Measurements from ENCODE around the gene AZGP1. TPM values are rescaled to one million over a fixed set of nuclear protein-coding genes. Genes with fewer than 3 reads are reported as not detected.
A peak's percentile ranks its signal among the peaks of the same experiment; 100 is the strongest.
"Not testable (repeated sequence)": the region's sequence is repeated elsewhere in the genome, so short reads cannot be mapped to it uniquely, and the experiment has no call there.

Gene AZGP1
- total and polyA plus RNA-seq, 5 donors = 10.7 to 28.8 (median 17.0) TPM

GRCh38 chr7:99979814-99980225 is 4.0 kb upstream of the AZGP1 start:
- H3K9me3 ChIP-seq (ENCODE audit: control insufficient read depth, low read length); intact Hi-C loops (cut with DNase I); H3K4me1 ChIP-seq (ENCODE audit: control insufficient read depth, insufficient read depth, low read length); H3K27ac ChIP-seq (ENCODE audit: low read length); H3K27me3 ChIP-seq (ENCODE audit: control insufficient read depth, insufficient read depth); H3K4me3 ChIP-seq (ENCODE audit: low read length): not testable (repeated sequence)
- ATAC-seq (peak; percentile 58 to 75), DNase-seq (peak; percentile 51 to 88 (median 75))
- 13% methylated on average over 10 of the region's 10 CpGs for WGBS

GRCh38 chr7:99976626-99977025 is 795 bp upstream of the AZGP1 start:
- 83% methylated on average over 13 of the region's 13 CpGs for WGBS
- no peaks in the 10 kb centered on the region for H3K4me1 ChIP-seq (ENCODE audit: control insufficient read depth, insufficient read depth, low read length)
- H3K9me3 ChIP-seq (ENCODE audit: control insufficient read depth, low read length) = no peaks in the 10 kb centered on the region
- intact Hi-C loops (cut with DNase I) = no loop called here
- no peak overlapping the region for H3K4me3 ChIP-seq (ENCODE audit: low read length)
- ATAC-seq (no peak), DNase-seq (no peak)
- no peak overlapping the region for H3K27ac ChIP-seq (ENCODE audit: low read length)
- no peaks in the 10 kb centered on the region for H3K27me3 ChIP-seq (ENCODE audit: control insufficient read depth, insufficient read depth)

GRCh38 chr7:99974681-99975080 is 1.1 kb downstream of the AZGP1 start:
- ATAC-seq (no peak), DNase-seq (no peak)
- Histone ChIP-seq H3K27me3 (ENCODE audit: control insufficient read depth, insufficient read depth) (no peaks in the 10 kb centered on the region), H3K27ac (ENCODE audit: low read length) (no peak overlapping the region), H3K9me3 (ENCODE audit: control insufficient read depth, low read length) (no peaks in the 10 kb centered on the region), H3K4me1 (ENCODE audit: control insufficient read depth, insufficient read depth, low read length) (no peaks in the 10 kb centered on the region), H3K4me3 (ENCODE audit: low read length) (no peak overlapping the region)
- 47% methylated on average over 1 of the region's 1 CpG for WGBS
- intact Hi-C loops (cut with DNase I) = no loop called here

GRCh38 chr7:99973817-99974216 is 2.0 kb downstream of the AZGP1 start:
- H3K27me3 ChIP-seq (ENCODE audit: control insufficient read depth, insufficient read depth); DNase-seq; H3K4me1 ChIP-seq (ENCODE audit: control insufficient read depth, insufficient read depth, low read length); H3K4me3 ChIP-seq (ENCODE audit: low read length); intact Hi-C loops (cut with DNase I); ATAC-seq; H3K9me3 ChIP-seq (ENCODE audit: control insufficient read depth, low read length); H3K27ac ChIP-seq (ENCODE audit: low read length): not testable (repeated sequence)
- WGBS = 78% methylated on average over 7 of the region's 7 CpGs

- no peak for ATAC-seq
- Histone ChIP-seq H3K27ac (ENCODE audit: low read length) (no peak overlapping the region), H3K9me3 (ENCODE audit: control insufficient read depth, low read length) (no peaks in the 10 kb centered on the region), H3K4me1 (ENCODE audit: control insufficient read depth, insufficient read depth, low read length) (no peaks in the 10 kb centered on the region), H3K4me3 (ENCODE audit: low read length) (no peak overlapping the region), H3K27me3 (ENCODE audit: control insufficient read depth, insufficient read depth) (no peaks in the 10 kb centered on the region)
- 72% methylated on average over 4 of the region's 4 CpGs for WGBS
- intact Hi-C loops (cut with DNase I) = no loop called here
- DNase-seq = no peak
These were observed 4.6 kb downstream of the AZGP1 start for GRCh38 chr7:99971242-99971641.

- H3K27ac ChIP-seq (ENCODE audit: low read length); DNase-seq; H3K4me1 ChIP-seq (ENCODE audit: control insufficient read depth, insufficient read depth, low read length); H3K4me3 ChIP-seq (ENCODE audit: low read length); H3K27me3 ChIP-seq (ENCODE audit: control insufficient read depth, insufficient read depth); H3K9me3 ChIP-seq (ENCODE audit: control insufficient read depth, low read length); intact Hi-C loops (cut with DNase I); ATAC-seq: not testable (repeated sequence)
- 17% methylated on average over 1 of the region's 1 CpG for WGBS
These were observed 6.0 kb downstream of the AZGP1 start for GRCh38 chr7:99969813-99970212.

- no peak for ATAC-seq
- Histone ChIP-seq H3K9me3 (ENCODE audit: control insufficient read depth, low read length) (no peaks in the 10 kb centered on the region), H3K4me1 (ENCODE audit: control insufficient read depth, insufficient read depth, low read length) (no peaks in the 10 kb centered on the region), H3K27me3 (ENCODE audit: control insufficient read depth, insufficient read depth) (no peaks in the 10 kb centered on the region), H3K4me3 (ENCODE audit: low read length) (no peak overlapping the region), H3K27ac (ENCODE audit: low read length) (no peak overlapping the region)
- 85% methylated on average over 3 of the region's 3 CpGs for WGBS
- intact Hi-C loops (cut with DNase I) = no loop called here
- no peak for DNase-seq
These were observed 6.5 kb downstream of the AZGP1 start for GRCh38 chr7:99969298-99969697.

GRCh38 chr7:99958564-99959227 is 17.1 kb downstream of the AZGP1 start:
- no peak for ATAC-seq
- DNase-seq = no peak
- no peaks in the 10 kb centered on the region for H3K9me3 ChIP-seq (ENCODE audit: control insufficient read depth, low read length)
- intact Hi-C loops (cut with DNase I) = no loop called here
- H3K4me1 ChIP-seq (ENCODE audit: control insufficient read depth, insufficient read depth, low read length) = no peaks in the 10 kb centered on the region
- WGBS = 69% methylated on average over 9 of the region's 9 CpGs
- peaks cover 4% of the 10 kb centered on the region for H3K27me3 ChIP-seq (ENCODE audit: control insufficient read depth, insufficient read depth)
- no peak overlapping the region for H3K27ac ChIP-seq (ENCODE audit: low read length)
- no peak overlapping the region for H3K4me3 ChIP-seq (ENCODE audit: low read length)

GRCh38 chr7:99955247-99955646 is 20.6 kb downstream of the AZGP1 start:
- 69% methylated on average over 6 of the region's 6 CpGs for WGBS
- intact Hi-C loops (cut with DNase I) = no loop called here
- Histone ChIP-seq H3K27me3 (ENCODE audit: control insufficient read depth, insufficient read depth) (no peaks in the 10 kb centered on the region), H3K27ac (ENCODE audit: low read length) (no peak overlapping the region), H3K4me3 (ENCODE audit: low read length) (no peak overlapping the region), H3K4me1 (ENCODE audit: control insufficient read depth, insufficient read depth, low read length) (no peaks in the 10 kb centered on the region), H3K9me3 (ENCODE audit: control insufficient read depth, low read length) (no peaks in the 10 kb centered on the region)
- ATAC-seq = no peak
- no peak for DNase-seq

- H3K27me3 ChIP-seq (ENCODE audit: control insufficient read depth, insufficient read depth); H3K4me1 ChIP-seq (ENCODE audit: control insufficient read depth, insufficient read depth, low read length); H3K9me3 ChIP-seq (ENCODE audit: control insufficient read depth, low read length); intact Hi-C loops (cut with DNase I); H3K27ac ChIP-seq (ENCODE audit: low read length); DNase-seq; H3K4me3 ChIP-seq (ENCODE audit: low read length); ATAC-seq: not testable (repeated sequence)
- WGBS = 88% methylated on average over 7 of the region's 7 CpGs
These were observed 21.2 kb downstream of the AZGP1 start for GRCh38 chr7:99954643-99955042.

- H3K27me3 ChIP-seq (ENCODE audit: control insufficient read depth, insufficient read depth) = no peaks in the 10 kb centered on the region
- no peaks in the 10 kb centered on the region for H3K9me3 ChIP-seq (ENCODE audit: control insufficient read depth, low read length)
- DNase-seq = peak in 2 of 3 donors; percentile 55 to 63
- ATAC-seq = peak; percentile 11 to 65
- H3K4me3 ChIP-seq (ENCODE audit: low read length) = no peak overlapping the region
- H3K4me1 ChIP-seq (ENCODE audit: control insufficient read depth, insufficient read depth, low read length) = no peaks in the 10 kb centered on the region
- 68% methylated on average over 3 of the region's 3 CpGs for WGBS
- H3K27ac ChIP-seq (ENCODE audit: low read length) = no peak overlapping the region
- intact Hi-C loops (cut with DNase I) = no loop called here
These were observed 22.2 kb downstream of the AZGP1 start for GRCh38 chr7:99953649-99954048.

- H3K27me3 ChIP-seq (ENCODE audit: control insufficient read depth, insufficient read depth); intact Hi-C loops (cut with DNase I); DNase-seq; H3K4me3 ChIP-seq (ENCODE audit: low read length); H3K27ac ChIP-seq (ENCODE audit: low read length); ATAC-seq; H3K4me1 ChIP-seq (ENCODE audit: control insufficient read depth, insufficient read depth, low read length); H3K9me3 ChIP-seq (ENCODE audit: control insufficient read depth, low read length): not testable (repeated sequence)
- 85% methylated on average over 4 of the region's 4 CpGs for WGBS
These were observed 23.2 kb downstream of the AZGP1 start for GRCh38 chr7:99952649-99953048.

Measured in right cardiac atrium (tissue), 5 donors.